HG03025 (cell line): ENCODE data around the gene PGLYRP3.

Experiments used
- ATAC-seq: cut with Tn5 transposase; IDR thresholded peaks from one replicate; pipeline ENCODE4 v1.9.1; 2021; ENCODE audit warnings: mild to moderate bottlenecking, moderate library complexity; ENCODE audit not compliant: unreplicated experiment, low FRiP score

The PGLYRP3 gene

GRCh38 chr1:153262070-153262366 is 50.7 kb downstream of the PGLYRP3 start:
- ATAC-seq = no peak

DNA sequence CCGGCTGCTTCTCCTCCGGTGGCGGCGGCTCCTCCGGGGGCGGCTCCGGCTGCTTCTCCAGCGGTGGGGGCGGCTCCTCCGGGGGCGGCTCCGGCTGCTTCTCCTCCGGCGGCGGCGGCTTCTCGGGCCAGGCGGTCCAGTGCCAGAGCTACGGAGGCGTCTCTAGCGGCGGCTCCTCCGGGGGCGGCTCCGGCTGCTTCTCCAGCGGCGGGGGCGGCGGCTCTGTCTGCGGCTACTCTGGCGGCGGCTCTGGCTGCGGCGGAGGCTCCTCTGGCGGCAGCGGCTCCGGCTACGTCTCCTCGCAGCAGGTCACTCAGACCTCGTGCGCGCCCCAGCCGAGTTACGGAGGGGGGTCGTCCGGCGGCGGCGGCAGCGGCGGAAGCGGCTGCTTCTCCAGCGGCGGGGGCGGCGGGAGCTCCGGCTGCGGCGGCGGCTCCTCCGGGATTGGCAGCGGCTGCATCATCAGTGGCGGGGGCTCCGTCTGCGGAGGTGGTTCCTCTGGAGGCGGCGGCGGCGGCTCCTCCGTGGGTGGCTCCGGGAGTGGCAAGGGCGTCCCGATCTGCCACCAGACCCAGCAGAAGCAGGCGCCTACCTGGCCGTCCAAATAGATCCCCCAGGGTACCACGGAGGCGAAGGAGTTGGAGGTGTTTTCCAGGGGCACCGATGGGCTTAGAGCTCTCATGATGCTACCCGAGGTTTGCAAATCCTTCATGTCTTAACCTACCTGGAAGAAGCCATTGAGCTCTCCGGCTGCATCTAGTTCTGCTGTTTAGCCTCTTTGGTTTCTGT is 51.3 kb downstream of the PGLYRP3 start:
- ATAC-seq = no peak

GRCh38 chr1:153260585-153261280 is 52.0 kb downstream of the PGLYRP3 start:
- ATAC-seq = no peak

- ATAC-seq = no peak
Measured at GRCh38 chr1:153259387-153259786, 53.4 kb downstream of the PGLYRP3 start, which contains the start of gene LORICRIN. LORICRIN (plus strand) TSS chr1:153259687; CDS start chr1:153260950, 1,263 bp downstream.

GRCh38 chr1:153253693-153254092 is 59.1 kb downstream of the PGLYRP3 start:
- no peak for ATAC-seq

- no peak for ATAC-seq
Measured at GRCh38 chr1:153253076-153253475, 59.7 kb downstream of the PGLYRP3 start.

DNA sequence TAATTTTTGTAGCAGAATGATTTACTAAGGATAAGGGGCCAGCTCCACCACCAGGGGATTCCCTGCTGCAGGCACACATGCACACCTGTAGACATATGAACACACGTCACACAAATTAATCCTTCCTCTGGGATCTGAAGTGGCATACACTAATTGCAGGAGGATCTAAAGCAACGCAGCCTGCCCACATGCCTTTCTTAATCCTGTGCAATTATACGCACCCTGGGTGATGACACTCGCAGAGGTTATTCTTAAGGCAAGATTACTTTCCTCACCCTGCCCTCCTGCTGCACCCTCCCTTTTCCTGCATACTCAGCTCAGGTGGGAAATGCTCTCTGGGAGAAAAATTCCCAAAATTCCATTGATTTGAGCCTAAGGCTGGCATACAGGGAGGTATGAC is 60.8 kb downstream of the PGLYRP3 start:
- ATAC-seq = no peak

DNA sequence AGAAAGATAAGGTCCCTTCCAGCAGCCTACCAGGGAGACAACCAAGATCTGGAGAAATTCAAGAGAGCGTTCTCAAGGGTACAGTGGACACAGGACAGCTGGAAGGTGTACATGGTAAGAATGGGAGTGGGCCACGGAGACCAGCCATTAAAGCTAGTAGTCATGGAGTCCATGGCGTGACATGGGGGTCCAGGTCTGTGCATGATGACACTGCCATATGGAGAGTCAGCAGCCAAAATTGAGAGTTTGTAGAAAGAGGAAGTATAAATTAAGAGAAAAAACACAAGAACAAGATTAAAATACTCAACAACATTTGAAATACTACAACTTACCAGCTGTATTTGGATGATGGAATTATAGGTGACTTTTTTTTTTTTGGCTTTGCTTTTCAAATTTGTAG is 61.2 kb downstream of the PGLYRP3 start:
- ATAC-seq = no peak

- no peak for ATAC-seq
Measured at GRCh38 chr1:153251087-153251486, 61.7 kb downstream of the PGLYRP3 start.

DNA sequence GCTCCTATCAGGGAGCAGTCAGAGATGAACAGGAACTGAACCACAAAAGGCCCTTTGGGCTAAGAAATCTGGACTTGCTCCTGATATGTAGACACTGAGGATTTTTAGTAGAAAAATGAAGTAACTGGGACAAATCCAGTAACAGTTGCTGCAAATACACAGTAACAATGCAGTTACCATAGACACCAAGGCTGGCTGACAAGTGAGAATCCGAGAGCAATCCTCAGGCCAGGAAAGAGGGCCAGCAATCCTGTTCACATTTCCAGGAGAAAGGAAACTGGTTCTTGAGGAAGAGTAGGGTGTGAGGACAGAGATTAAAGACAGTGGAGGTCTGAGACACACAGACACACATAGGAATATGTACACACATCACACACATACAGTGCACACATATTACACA is 62.6 kb downstream of the PGLYRP3 start:
- ATAC-seq = no peak

DNA sequence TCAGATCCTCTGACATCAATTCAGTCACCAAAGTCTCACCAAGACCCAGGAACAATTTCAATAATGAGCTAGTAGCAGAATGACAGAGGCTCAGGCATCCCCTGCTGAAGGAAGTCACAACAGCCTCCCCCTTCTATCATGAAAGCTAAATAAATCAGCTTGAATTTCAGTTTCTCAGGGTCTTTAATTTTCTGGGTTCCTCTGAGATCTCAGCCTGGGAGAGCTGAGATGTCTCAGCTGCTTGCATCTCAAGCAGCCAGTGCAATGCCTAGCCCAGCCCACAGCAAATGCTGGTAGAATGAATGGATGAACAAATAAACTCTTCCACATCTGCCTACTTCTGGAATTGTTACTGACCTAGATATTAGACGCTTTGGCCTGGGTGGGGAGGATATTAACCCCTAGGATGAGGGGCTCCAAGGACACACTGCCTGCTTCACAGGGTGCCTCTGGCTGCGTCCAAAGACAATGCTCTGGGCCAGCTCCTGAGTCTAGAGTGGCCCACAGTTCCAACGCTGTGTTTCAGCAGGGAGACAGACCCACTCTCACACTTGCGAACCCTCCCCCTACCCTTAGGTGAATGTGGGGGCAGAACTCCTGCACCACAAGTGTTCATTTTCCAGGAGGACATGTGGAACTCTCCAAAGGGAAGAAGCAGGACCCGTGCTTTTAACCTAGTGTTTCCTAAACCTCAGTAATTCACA is 64.4 kb downstream of the PGLYRP3 start:
- ATAC-seq = no peak
